H1 (cell line): ENCODE data around the gene ADAMTS14. TPM values are rescaled to one million over a fixed set of nuclear protein-coding genes. Genes with fewer than 3 reads are reported as not detected.

Experiments
- CTCF ChIA-PET: fragments of 300-600 bp; sonication (Branson Sonifier 250); formaldehyde crosslinking; loops from one replicate; lab custom pipeline; 2021; ENCODE audit not compliant: partially characterized antibody; lab: Charles Lee
- POLR2A ChIA-PET: fragments of 300-600 bp; sonication (Branson Sonifier 250); formaldehyde crosslinking; loops from one replicate; lab custom pipeline; 2021; ENCODE audit warnings: inconsistent platforms; ENCODE audit not compliant: partially characterized antibody; lab: Charles Lee
- DNase-seq, 2 experiments: peaks; one replicate each; pipeline versions ENCODE4 v3.0.0 to v3.0.0-alpha.2; 2010 to 2022; ENCODE audit warnings: low spot score in 2 of 2, low read depth in 1 of 2, mixed read lengths in 1 of 2
- FAIRE-seq: peaks from 2 replicates; lab custom pipeline; 2011; peaks lifted over from hg19 to GRCh38; lab: Jason Lieb, UNC
- H2AFZ ChIP-seq: 2 replicates; pipeline ENCODE4 v1.8.1; 2012; ENCODE audit warnings: low read length, inconsistent platforms
- H2AK5ac ChIP-seq: 2 replicates; pipeline ENCODE4 v1.6.1; 2013; ENCODE audit warnings: low read depth, low read length
- H2BK120ac ChIP-seq: replicated peaks from 2 replicates; pipeline ENCODE3; 2013; ENCODE audit warnings: low read depth, low read length, inconsistent platforms
- H2BK12ac ChIP-seq: 2 replicates; pipeline ENCODE4 v1.6.1; 2013; ENCODE audit warnings: low read depth, low read length
- H2BK15ac ChIP-seq: 2 replicates; pipeline ENCODE4 v1.6.1; 2013; ENCODE audit warnings: low read length
- H2BK20ac ChIP-seq: 2 replicates; pipeline ENCODE4 v1.6.1; 2013; ENCODE audit warnings: low read length
- H2BK5ac ChIP-seq: 2 replicates; pipeline ENCODE4 v1.6.1; 2013; ENCODE audit warnings: low read depth, low read length
- H3K14ac ChIP-seq: 2 replicates; pipeline ENCODE4 v1.6.1; 2013; ENCODE audit warnings: inconsistent platforms; ENCODE audit not compliant: insufficient read length
- H3K18ac ChIP-seq: 2 replicates; pipeline ENCODE4 v1.6.1; 2013; ENCODE audit warnings: low read length; ENCODE audit errors: extremely low read depth
- H3K23ac ChIP-seq: 2 replicates; pipeline ENCODE4 v1.6.1; 2013; ENCODE audit warnings: inconsistent platforms; ENCODE audit not compliant: insufficient read length
- H3K23me2 ChIP-seq: 2 replicates; pipeline ENCODE4 v1.6.1; 2013; ENCODE audit warnings: low read depth, low read length
- H3K27ac ChIP-seq: 2 replicates; pipeline ENCODE4 v1.6.1; 2011; ENCODE audit warnings: low read depth, low read length, inconsistent platforms
- H3K27me3 ChIP-seq, 4 experiments: replicated peaks in 1 of 4; 1 replicate in 1 of 4; 2 replicates in 3 of 4; pipeline versions ENCODE4 v1.6.1 to v1.8.1; 2011 to 2013; ENCODE audit warnings: low read length in 3 of 4, mild to moderate bottlenecking in 3 of 4, inconsistent platforms in 2 of 4, mixed read lengths in 2 of 4, moderate library complexity in 1 of 4; ENCODE audit not compliant: control insufficient read depth in 3 of 4, insufficient read depth in 3 of 4; ENCODE audit errors: extremely low read depth in 1 of 4
- H3K36me3 ChIP-seq, 4 experiments: 2 replicates each; pipeline versions ENCODE4 v1.6.1 to v1.8.1; 2011 to 2013; ENCODE audit warnings: mild to moderate bottlenecking in 4 of 4, low read length in 3 of 4, moderate library complexity in 2 of 4, control low read depth in 1 of 4, inconsistent platforms in 1 of 4; ENCODE audit not compliant: insufficient read depth in 4 of 4, control insufficient read depth in 2 of 4
- H3K4ac ChIP-seq: replicated peaks from 2 replicates; pipeline ENCODE3; 2013; ENCODE audit warnings: low read length, low read depth, mixed read lengths, inconsistent platforms; ENCODE audit not compliant: insufficient read length
- H3K4me1 ChIP-seq, 4 experiments: replicated peaks in 1 of 4; 1 replicate in 1 of 4; 2 replicates in 3 of 4; pipeline versions ENCODE4 v1.6.1 to v1.8.1; 2011 to 2013; ENCODE audit warnings: low read length in 3 of 4, inconsistent platforms in 2 of 4, mixed read lengths in 1 of 4; ENCODE audit not compliant: insufficient read depth in 4 of 4, control insufficient read depth in 3 of 4
- H3K4me2 ChIP-seq, 2 experiments: 2 replicates each; pipeline versions ENCODE4 v1.6.1 to v1.8.1; 2011 to 2013; ENCODE audit warnings: low read depth in 2 of 2, low read length in 2 of 2, control low read depth in 1 of 2, inconsistent platforms in 1 of 2, mild to moderate bottlenecking in 1 of 2; ENCODE audit not compliant: insufficient read depth in 1 of 2
- H3K4me3 ChIP-seq, 4 experiments: fragments of 200-600, 300-600 bp in 1 of 4; sonication (generic), shearing (Covaris generic), sonication (Bioruptor Twin) in 1 of 4; 2 replicates each; pipeline versions ENCODE4 v1.5.1 to v1.8.1; 2011 to 2016; ENCODE audit warnings: low read length in 4 of 4, low read depth in 3 of 4, control low read depth in 2 of 4, inconsistent platforms in 2 of 4, mild to moderate bottlenecking in 2 of 4, mixed read lengths in 1 of 4, moderate library complexity in 1 of 4; ENCODE audit not compliant: insufficient read depth in 2 of 4; ENCODE audit errors: extremely low read depth in 1 of 4
- H3K56ac ChIP-seq: replicated peaks from 2 replicates; pipeline ENCODE3; 2013; ENCODE audit warnings: low read depth, mild to moderate bottlenecking, mixed read lengths, low read length, inconsistent platforms; ENCODE audit not compliant: insufficient read length
- H3K79me1 ChIP-seq: 2 replicates; pipeline ENCODE4 v1.6.1; 2013; ENCODE audit warnings: low read depth, low read length, control low read depth
- H3K79me2 ChIP-seq, 2 experiments: 2 replicates each; pipeline versions ENCODE4 v1.6.1 to v1.8.1; 2012 to 2013; ENCODE audit warnings: low read length in 2 of 2, mild to moderate bottlenecking in 2 of 2, inconsistent platforms in 1 of 2; ENCODE audit not compliant: insufficient read depth in 2 of 2, control insufficient read depth in 1 of 2
- H3K9ac ChIP-seq, 4 experiments: replicated peaks in 1 of 4; 1 replicate in 1 of 4; 2 replicates in 3 of 4; pipeline versions ENCODE4 v1.6.1 to v1.8.1; 2011 to 2013; ENCODE audit warnings: low read depth in 3 of 4, low read length in 3 of 4, control low read depth in 2 of 4, mild to moderate bottlenecking in 2 of 4, moderate library complexity in 2 of 4, inconsistent platforms in 1 of 4; ENCODE audit errors: extremely low read depth in 1 of 4
- H3K9me3 ChIP-seq, 2 experiments: 2 replicates each; pipeline versions ENCODE4 v1.6.1 to v1.8.1; 2012 to 2013; ENCODE audit warnings: mild to moderate bottlenecking in 2 of 2, moderate library complexity in 2 of 2, control low read depth in 1 of 2, inconsistent platforms in 1 of 2, low read depth in 1 of 2, low read length in 1 of 2, mixed read lengths in 1 of 2; ENCODE audit not compliant: insufficient read depth in 2 of 2
- H4K20me1 ChIP-seq, 2 experiments: replicated peaks in 1 of 2; 2 replicates each; pipeline versions ENCODE3 to v1.8.1; 2011 to 2013; ENCODE audit warnings: inconsistent platforms in 2 of 2, low read length in 2 of 2, mild to moderate bottlenecking in 1 of 2; ENCODE audit not compliant: insufficient read depth in 2 of 2, control insufficient read depth in 1 of 2
- H4K5ac ChIP-seq: 2 replicates; pipeline ENCODE4 v1.6.1; 2013; ENCODE audit warnings: low read length, low read depth, mixed read lengths, inconsistent platforms; ENCODE audit not compliant: insufficient read length
- H4K8ac ChIP-seq: 2 replicates; pipeline ENCODE4 v1.8.0; 2013; ENCODE audit warnings: mild to moderate bottlenecking, moderate library complexity, low read length, inconsistent platforms; ENCODE audit not compliant: insufficient read depth; ENCODE audit errors: extremely low read depth
- H4K91ac ChIP-seq: replicated peaks from 2 replicates; pipeline ENCODE3; 2013; ENCODE audit warnings: low read length, mixed read lengths, inconsistent platforms; ENCODE audit not compliant: insufficient read length
- ASH2L ChIP-seq: fragments of 200-600, 300-600 bp; sonication (generic); IDR thresholded peaks from one replicate; pipeline ENCODE4 v1.7.1; 2017; ENCODE audit warnings: low read length
- BRCA1 ChIP-seq: IDR thresholded peaks from 2 replicates; pipeline ENCODE4 v1.6.1; 2012; ENCODE audit warnings: low read depth, low read length, improper control_type of control experiment
- CTBP2 ChIP-seq: IDR thresholded peaks from 2 replicates; pipeline ENCODE4 v1.7.0; 2011; ENCODE audit warnings: borderline replicate concordance, mild to moderate bottlenecking, moderate library complexity, mixed read lengths, low read length; ENCODE audit not compliant: insufficient read depth, insufficient read length
- E2F6 ChIP-seq: IDR thresholded peaks from 2 replicates; pipeline ENCODE4 v1.6.1; 2012; ENCODE audit warnings: inconsistent platforms
- HDAC6 ChIP-seq: IDR thresholded peaks from one replicate; pipeline ENCODE4 v1.7.1; 2012; ENCODE audit warnings: low read depth, mild to moderate bottlenecking, inconsistent platforms, low read length, moderate library complexity
- JUND ChIP-seq: IDR thresholded peaks from 2 replicates; pipeline ENCODE4 v1.6.1; 2011; ENCODE audit warnings: mild to moderate bottlenecking, improper control_type of control experiment, low read length
- KDM5A ChIP-seq: fragments of 200-600 bp; IDR thresholded peaks from 2 replicates; pipeline ENCODE4 v1.7.1; 2012; ENCODE audit warnings: mild to moderate bottlenecking, low read length, inconsistent platforms, mixed read lengths
- MAFK ChIP-seq: IDR thresholded peaks from 2 replicates; pipeline ENCODE4 v1.6.1; 2012; ENCODE audit warnings: low read depth, mild to moderate bottlenecking, improper control_type of control experiment, low read length
- PHF8 ChIP-seq: fragments of 200-600 bp; sonication (generic); conservative IDR thresholded peaks from 2 replicates; pipeline ENCODE4 v1.7.1; 2012; ENCODE audit warnings: low read depth, mild to moderate bottlenecking, inconsistent platforms, low read length, moderate library complexity
- POLR2A ChIP-seq, 2 experiments: IDR thresholded peaks; 1 replicate in 1 of 2; 2 replicates in 1 of 2; pipeline ENCODE4 v1.6.1; 2011; ENCODE audit warnings: low read depth in 2 of 2, low read length in 2 of 2, mild to moderate bottlenecking in 2 of 2; ENCODE audit errors: control extremely low read depth in 1 of 2
- POU5F1 ChIP-seq: IDR thresholded peaks from 2 replicates; pipeline ENCODE4 v1.6.1; 2011; ENCODE audit warnings: low read depth, mild to moderate bottlenecking, low read length, moderate library complexity
- SAP30 ChIP-seq: fragments of 300-600 bp; sonication (generic); IDR thresholded peaks from 2 replicates; pipeline ENCODE4 v1.7.1; 2012; ENCODE audit warnings: low read length, moderate library complexity, mild to moderate bottlenecking, inconsistent platforms; ENCODE audit not compliant: insufficient read depth, insufficient replicate concordance
- SIX5 ChIP-seq: IDR thresholded peaks from 2 replicates; pipeline ENCODE4 v1.6.1; 2011; ENCODE audit warnings: mild to moderate bottlenecking, low read depth, low read length
- TEAD4 ChIP-seq: IDR thresholded peaks from 2 replicates; pipeline ENCODE4 v1.6.1; 2012; ENCODE audit warnings: low read depth, low read length, inconsistent platforms, mixed read lengths
- WGBS, 2 experiments: shearing (Covaris generic) in 1 of 2; methylation state at CpG; one replicate each; pipeline versions ENCODE4 v1.1.6 to v1.1.7; 2013 to 2015; ENCODE audit warnings: low lambda C conversion rate in 2 of 2, mixed read lengths in 2 of 2, inconsistent platforms in 1 of 2, low coverage in 1 of 2, missing lambda C conversion rate in 1 of 2; ENCODE audit not compliant: insufficient replicate concordance in 2 of 2, insufficient coverage in 1 of 2, insufficient read length in 1 of 2; ENCODE audit errors: extremely low coverage in 1 of 2, missing lambda C conversion rate in 1 of 2; 5-methylcytosine and 5-hydroxymethylcytosine counted together
- polyA plus RNA-seq, 7 experiments: library from polyadenylated mRNA; depleted of rRNA in 3 of 7; stranded (reverse) in 5 of 7; unstranded in 2 of 7; fragments of >200 nt in 5 of 7; fragments of 200-250 nt in 2 of 7; gene quantifications; 1 replicate in 5 of 7; 2 replicates in 1 of 7; 4 replicates in 1 of 7; pipeline versions ENCODE4 v1.2.1 to v1.2.3, GENCODE V29; 2011 to 2013; ENCODE audit warnings: missing spikeins in 2 of 7, mixed read lengths in 2 of 7
- total RNA-seq: library from RNA; stranded (reverse); fragmentation: NEBNext Ultra II Directional; extraction: Animal tissue kit (Norgen Biotek cat#: 25700); gene quantifications from 2 replicates; pipeline ENCODE4 v1.2.1, GENCODE V29; 2021

Gene ADAMTS14
- total and polyA plus RNA-seq, 2 of the 8 experiments (the other 6 are each of a cell fraction or from before 2014, with no cell fraction given): 2.0 to 2.3 TPM

DNA sequence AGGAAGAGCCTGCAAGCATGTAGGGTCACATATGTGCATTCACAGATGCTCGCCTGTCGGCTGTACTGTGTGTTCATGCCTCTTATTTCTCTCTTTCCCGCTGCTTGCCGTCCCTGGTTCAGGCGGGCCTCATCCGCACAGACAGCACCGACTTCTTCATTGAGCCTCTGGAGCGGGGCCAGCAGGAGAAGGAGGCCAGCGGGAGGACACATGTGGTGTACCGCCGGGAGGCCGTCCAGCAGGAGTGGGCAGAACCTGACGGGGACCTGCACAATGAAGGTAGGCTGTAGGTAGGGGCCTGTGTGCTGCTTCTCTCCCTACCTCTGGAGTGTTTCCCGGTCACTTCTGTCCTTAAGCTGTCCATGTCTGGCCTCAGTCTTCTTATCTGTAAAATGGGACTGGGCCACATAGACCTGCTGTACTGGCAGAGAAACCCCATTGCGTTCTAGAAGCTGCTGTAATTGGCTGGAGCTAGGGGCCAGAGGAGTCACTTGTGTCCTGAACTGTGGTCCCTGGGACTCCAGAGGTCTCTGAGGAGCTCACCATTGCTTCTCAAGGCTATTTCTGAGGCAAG is 30.0 kb downstream of the ADAMTS14 start:
- FAIRE-seq (no peak), DNase-seq (no peak)
- Histone ChIP-seq H3K9me3 (no peaks in the 10 kb centered on the region), H2BK12ac (no peak overlapping the region), H3K4me1 (peaks cover 0 to 4% (median 0%) of the 10 kb centered on the region in 4 experiments; a peak in 1 of 7 replicates), H4K5ac (no peak overlapping the region), H3K56ac (no peak overlapping the region), H4K8ac (no peak overlapping the region; the same call in 1 of the 2 replicates), H2BK120ac (no peak overlapping the region), H4K20me1 (no peaks in the 10 kb centered on the region), H3K27me3 (no peaks in the 10 kb centered on the region), H3K14ac (no peak overlapping the region), H2BK15ac (no peak overlapping the region), H2BK5ac (no peak overlapping the region), H3K9ac (no peak overlapping the region), H3K4me3 (no peak overlapping the region), H4K91ac (no peak overlapping the region), H2BK20ac (no peak overlapping the region), H3K79me2 (no peaks in the 10 kb centered on the region), H3K4me2 (no peak overlapping the region), H3K23ac (no peak overlapping the region), H3K23me2 (peaks cover 8% of the 10 kb centered on the region; the same call in 1 of the 2 replicates), H3K79me1 (no peaks in the 10 kb centered on the region), H2AK5ac (no peak overlapping the region), H3K27ac (no peak overlapping the region), H3K36me3 (peaks cover 0 to 4% (median 0%) of the 10 kb centered on the region in 4 experiments; a peak in 2 of 8 replicates), H2AFZ (no peak overlapping the region), H3K18ac (no peak overlapping the region), H3K4ac (no peak overlapping the region)
- CTCF ChIA-PET: interaction anchor here (1.4 to 2.0 kb wide), 2 partner anchors 17 to 153 kb away, joined by 3 to 5 read pairs; no protein-coding TSS in a partner anchor
- POLR2A ChIA-PET: no interaction called here
- 86% methylated on average over 15 of the region's 15 CpGs; no CpG with 5 or more reads in 1 of the 2 experiments for WGBS, 2 experiments
- TF ChIP-seq MAFK: no peak
- TF ChIP-seq PHF8: no peak
- TF ChIP-seq SIX5: no peak
- TF ChIP-seq JUND: no peak
- no peak for TF ChIP-seq KDM5A
- no peak for TF ChIP-seq BRCA1
- no peak for TF ChIP-seq POU5F1
- no peak for TF ChIP-seq POLR2A (IDR thresholded peaks at IDR 0.05; ENCODE audit: control extremely low read depth in 1 of 2, low read depth in 2 of 2, low read length in 2 of 2)
- TF ChIP-seq SAP30: no peak
- no peak for TF ChIP-seq CTBP2
- TF ChIP-seq TEAD4: no peak
- no peak for TF ChIP-seq HDAC6
- no peak for TF ChIP-seq ASH2L
- no peak for TF ChIP-seq E2F6
